GM10266 (cell line): ENCODE results near the gene SREBF1.
A peak's percentile ranks its signal among the peaks of the same experiment; 100 is the strongest.
"Not testable (repeated sequence)": the region's sequence is repeated elsewhere in the genome, so short reads cannot be mapped to it uniquely, and the experiment has no call there.

ENCODE experiments used
- DNase-seq: peaks from one replicate; pipeline ENCODE4 v3.0.0; 2012; ENCODE audit errors: extremely low spot score
- TF ChIP-seq, protein P1 (sequence below): IDR thresholded peaks from 2 replicates; pipeline ENCODE4 v1.5.1; 2012; ENCODE audit warnings: mild to moderate bottlenecking, low read depth; ENCODE audit not compliant: control insufficient read depth, insufficient read depth; ENCODE audit errors: missing control alignments

SREBF1 gene

DNA sequence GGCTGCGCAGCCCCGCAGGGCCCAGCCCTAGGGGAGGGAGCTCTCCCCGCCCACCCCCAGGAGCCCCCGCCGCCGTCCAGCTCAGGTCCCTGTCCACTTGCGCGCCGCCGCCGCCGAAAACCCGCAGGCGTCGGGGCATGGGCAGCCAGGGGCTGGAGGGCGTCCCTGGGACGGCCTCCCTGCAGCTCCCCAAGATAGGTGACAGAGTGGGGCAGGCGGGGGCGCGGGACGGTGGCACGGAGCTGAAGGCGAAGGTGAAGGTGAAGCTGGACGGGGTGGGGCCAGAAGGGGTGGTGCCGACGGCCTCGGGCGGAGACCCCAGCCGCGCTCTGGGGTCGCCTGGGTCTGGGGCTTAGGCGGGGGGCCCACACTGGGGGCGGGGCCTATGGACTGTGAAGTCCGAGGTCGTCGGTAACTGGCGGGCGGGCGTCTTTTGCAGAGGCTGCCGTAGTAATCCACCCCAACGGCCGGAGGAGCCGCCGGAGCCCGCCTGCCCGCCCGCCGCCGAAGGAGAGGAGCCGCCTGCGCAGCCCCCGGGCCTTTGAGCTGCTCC, 27.2 kb downstream of the SREBF1 start:
- TF ChIP-seq, protein P1, sequence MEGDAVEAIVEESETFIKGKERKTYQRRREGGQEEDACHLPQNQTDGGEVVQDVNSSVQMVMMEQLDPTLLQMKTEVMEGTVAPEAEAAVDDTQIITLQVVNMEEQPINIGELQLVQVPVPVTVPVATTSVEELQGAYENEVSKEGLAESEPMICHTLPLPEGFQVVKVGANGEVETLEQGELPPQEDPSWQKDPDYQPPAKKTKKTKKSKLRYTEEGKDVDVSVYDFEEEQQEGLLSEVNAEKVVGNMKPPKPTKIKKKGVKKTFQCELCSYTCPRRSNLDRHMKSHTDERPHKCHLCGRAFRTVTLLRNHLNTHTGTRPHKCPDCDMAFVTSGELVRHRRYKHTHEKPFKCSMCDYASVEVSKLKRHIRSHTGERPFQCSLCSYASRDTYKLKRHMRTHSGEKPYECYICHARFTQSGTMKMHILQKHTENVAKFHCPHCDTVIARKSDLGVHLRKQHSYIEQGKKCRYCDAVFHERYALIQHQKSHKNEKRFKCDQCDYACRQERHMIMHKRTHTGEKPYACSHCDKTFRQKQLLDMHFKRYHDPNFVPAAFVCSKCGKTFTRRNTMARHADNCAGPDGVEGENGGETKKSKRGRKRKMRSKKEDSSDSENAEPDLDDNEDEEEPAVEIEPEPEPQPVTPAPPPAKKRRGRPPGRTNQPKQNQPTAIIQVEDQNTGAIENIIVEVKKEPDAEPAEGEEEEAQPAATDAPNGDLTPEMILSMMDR: no peak
- DNase-seq: peak; percentile 38

DNA sequence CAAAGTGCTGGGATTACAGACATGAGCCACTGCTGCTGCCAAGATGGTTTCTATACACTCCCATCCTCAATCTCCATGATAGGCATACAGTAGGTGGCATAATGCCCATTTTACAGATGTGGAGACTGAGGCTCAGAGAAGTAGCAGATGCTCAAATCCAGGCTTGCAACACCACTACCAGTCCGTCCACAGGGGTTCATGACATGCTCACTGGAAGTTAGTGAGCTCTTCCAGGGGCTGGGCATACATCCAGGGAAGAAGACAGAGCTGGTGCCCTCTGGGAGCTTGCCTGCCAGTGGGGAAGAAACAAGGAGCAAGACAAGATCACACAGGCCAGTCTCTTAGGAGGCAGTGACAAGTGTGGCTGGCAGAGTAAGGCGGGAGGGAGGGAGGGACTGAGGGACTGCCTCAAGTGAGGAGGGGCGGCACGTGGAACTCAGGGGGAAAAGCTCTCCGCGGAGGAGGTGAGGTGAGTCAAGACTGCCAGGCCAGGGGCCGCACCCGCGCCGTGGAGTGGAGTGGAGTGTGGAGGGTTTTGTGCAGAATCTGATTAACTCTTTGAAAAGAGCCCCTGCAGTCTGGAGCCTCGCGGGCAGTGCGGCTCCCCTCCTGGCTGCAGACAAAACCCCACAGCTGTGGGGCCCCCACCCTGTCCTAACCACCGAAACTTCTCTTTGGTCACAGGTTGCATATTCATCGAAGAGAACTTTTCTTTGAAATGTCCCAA, 27.9 kb downstream of the SREBF1 start:
- peak; percentile 88 for DNase-seq
- TF ChIP-seq, protein P1: no peak

DNA sequence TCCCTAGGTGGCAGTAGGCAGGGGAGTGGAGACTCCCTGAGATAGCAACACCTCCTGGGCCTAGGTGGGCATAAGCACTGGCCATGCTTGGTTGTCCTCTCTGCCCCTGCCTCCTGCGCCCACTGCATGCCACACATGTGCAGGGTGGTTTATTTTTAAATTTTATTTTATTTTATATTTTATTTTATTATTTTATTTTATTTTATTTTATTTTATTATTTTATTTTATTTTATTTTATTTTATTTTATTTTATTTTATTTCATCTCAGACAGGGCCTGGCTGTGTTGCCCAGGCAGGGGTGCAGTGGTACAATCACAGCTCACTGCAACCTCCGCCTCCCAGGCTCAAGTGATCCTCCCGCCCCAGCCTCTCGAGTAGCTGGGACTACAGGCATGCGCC, 28.6 kb downstream of the SREBF1 start:
- not testable (repeated sequence) for DNase-seq

DNA sequence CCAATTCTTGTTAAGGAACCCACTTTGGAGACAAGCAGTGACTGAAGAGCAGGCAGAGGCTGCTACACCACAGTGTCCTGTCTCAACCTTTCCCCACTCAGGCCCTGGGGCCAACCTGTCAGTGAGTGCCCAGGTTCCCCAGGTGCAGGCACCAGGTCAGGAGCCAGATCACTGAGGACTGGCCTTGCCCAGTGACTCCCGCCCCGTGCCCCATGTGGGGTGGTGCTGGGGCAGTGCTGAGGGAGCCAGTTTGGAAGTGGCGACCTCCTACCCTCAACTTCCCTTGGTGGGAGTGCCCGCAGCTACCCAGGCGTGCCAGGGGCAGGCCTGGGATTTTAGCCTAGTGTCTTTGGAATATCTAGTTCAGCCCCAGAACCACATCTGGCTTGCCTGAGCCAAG, 29.3 kb downstream of the SREBF1 start:
- no peak for DNase-seq
- TF ChIP-seq, protein P1: no peak

DNA sequence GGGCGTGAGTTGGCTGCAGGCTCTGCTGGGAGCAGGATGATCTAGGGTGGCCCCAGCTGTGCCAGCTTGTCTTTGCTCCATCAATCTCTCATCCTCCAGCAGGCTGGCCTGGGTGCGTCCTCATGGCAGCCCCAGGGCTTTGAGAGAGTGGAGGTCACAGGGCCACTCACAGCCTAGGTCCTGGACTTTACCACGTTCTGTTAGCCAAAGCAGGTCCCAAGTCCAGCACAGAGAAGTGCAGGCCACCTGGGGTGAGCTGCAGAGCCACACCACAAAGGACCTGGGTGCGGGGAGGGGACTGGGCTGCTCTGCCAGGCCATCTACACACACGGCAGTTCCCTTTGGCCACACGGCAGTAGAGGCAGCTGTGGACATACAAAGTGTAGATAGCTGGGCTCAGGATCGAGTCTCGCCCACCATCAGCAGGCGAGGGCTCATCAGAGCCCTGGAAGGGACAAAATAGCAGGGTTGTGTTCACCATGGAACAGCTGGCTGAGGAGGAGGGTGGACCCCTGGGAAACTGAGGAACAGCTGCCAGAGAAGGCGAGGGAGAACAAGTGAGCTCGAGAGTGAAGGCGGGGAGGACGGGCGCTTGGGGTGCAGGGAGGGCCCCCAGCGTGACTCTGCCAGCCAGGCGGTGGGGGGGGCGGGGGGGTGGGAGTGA, 30.0 kb downstream of the SREBF1 start:
- TF ChIP-seq, protein P1: no peak
- no peak for DNase-seq

DNA sequence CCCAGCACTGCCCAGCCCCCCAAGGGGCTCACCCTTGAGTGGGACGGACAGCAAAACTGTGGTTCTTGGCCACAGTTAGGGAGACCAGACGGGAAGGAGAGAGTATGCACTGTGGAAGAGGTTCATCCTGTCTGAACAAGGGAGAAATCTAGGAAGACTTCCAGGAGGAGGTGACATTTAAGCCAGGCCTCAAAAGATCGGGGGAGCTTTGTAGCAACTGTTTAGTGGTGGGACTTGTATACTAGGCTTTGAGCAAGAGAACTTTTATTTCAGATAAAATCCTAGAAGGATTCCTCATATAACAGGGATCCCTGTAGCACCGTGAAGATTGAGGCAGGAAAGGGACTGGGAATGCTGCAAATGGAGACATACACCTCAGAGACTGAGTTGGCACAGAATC, 30.8 kb downstream of the SREBF1 start:
- TF ChIP-seq, protein P1: no peak
- no peak for DNase-seq

DNA sequence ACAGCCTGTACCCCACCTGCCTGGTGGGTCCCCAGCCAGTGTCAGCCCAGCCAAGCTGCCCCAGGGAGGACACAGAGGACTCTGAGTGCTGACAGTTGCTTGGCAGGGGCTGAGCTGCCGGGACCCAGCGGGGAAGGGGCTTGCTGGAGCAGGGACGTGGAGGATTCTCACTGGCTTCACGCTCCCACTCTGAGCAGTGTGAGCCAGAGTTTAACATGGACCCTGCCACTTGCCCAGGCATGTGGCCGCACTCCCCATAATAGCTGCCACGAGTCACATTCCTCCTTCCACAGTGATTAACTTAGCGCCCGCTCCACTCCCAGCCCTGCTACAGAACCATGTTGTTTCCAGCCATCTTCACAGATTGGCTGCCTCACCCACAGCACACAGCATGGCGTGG, 31.2 kb downstream of the SREBF1 start:
- TF ChIP-seq, protein P1: no peak

More for the DNA sequence above, 31.2 kb downstream of the SREBF1 start:
- DNase-seq: no peak
